Cardiac fibroblast (primary cell): ENCODE data around the gene UPF2.

Source experiments
- DNase-seq, 2 donors: peaks; one replicate each; pipeline versions ENCODE4 v3.0.0 to v3.0.0-alpha.2; 2010; ENCODE audit warnings: low read depth in 2 of 2
- H3K4me3 ChIP-seq, 2 donors: replicated peaks in 1 of 2; 1 replicate in 1 of 2; 2 replicates in 1 of 2; pipeline ENCODE4 v1.5.1; 2011; ENCODE audit warnings: low read depth in 2 of 2, low read length in 2 of 2, mild to moderate bottlenecking in 2 of 2, moderate library complexity in 1 of 2
- TF ChIP-seq, protein P1 (sequence below): IDR thresholded peaks from one replicate; pipeline ENCODE4 v1.5.1; 2011; ENCODE audit warnings: low read depth, mild to moderate bottlenecking, low read length, inconsistent platforms

Gene UPF2

DNA sequence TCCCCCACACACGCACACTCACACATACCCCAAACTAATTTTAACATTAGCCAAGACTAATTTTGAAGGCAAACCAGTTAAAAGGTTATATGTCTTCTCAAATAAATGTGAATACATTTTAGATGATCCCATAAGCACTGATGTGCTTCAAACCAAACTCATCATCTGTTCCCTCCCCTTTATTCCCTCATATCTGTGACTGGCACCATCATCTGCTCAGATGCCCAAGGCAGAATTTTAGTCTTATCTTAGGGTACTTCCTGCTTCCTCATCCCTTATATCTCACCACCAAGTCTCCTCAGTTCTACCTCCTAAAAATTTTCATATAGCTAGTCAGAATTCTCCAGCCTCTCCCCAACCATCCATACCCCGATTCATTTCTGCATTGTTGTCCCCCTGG lies 80.4 kb downstream of the UPF2 start:
- TF ChIP-seq, protein P1, sequence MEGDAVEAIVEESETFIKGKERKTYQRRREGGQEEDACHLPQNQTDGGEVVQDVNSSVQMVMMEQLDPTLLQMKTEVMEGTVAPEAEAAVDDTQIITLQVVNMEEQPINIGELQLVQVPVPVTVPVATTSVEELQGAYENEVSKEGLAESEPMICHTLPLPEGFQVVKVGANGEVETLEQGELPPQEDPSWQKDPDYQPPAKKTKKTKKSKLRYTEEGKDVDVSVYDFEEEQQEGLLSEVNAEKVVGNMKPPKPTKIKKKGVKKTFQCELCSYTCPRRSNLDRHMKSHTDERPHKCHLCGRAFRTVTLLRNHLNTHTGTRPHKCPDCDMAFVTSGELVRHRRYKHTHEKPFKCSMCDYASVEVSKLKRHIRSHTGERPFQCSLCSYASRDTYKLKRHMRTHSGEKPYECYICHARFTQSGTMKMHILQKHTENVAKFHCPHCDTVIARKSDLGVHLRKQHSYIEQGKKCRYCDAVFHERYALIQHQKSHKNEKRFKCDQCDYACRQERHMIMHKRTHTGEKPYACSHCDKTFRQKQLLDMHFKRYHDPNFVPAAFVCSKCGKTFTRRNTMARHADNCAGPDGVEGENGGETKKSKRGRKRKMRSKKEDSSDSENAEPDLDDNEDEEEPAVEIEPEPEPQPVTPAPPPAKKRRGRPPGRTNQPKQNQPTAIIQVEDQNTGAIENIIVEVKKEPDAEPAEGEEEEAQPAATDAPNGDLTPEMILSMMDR = no peak
- H3K4me3 ChIP-seq = no peak overlapping the region
- no peak for DNase-seq

DNA sequence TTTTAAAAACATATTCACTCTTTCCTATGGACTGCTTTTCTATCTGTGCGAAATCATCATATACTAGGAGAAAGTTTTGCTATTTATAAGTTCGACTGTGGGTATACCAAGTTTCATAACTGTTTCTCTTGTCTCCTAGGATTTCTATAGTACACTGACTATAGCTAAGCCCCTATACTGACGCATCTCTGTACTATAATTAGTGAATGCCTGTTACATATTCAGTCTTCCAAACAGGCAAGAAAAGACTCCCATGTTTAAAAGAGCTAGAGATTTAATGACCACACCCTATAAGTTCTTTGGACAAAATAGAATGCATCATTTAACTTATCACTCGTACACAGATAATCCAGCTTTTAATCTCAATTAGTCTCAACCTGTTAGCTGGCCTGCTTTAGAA lies 80.8 kb downstream of the UPF2 start:
- H3K4me3 ChIP-seq = no peak overlapping the region
- TF ChIP-seq, protein P1 = no peak
- DNase-seq = no peak

DNA sequence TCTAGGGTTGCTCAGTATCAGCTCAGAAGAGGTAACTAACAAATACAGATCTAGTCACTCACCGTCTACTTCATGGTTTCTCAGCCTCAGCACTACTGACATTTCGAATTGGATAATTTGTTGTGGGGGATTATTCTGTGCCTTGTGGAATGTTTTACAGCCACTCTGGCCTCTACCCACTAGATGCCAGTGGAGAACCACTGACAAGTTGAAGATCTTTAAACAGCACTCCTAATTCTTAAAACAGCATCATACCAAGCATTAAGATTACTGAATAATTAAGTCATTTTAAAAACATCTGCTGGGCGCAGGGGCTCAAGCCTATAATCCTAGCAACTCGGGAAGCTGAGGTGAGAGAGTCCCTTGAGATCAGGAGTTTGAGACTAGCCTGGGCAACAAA lies 82.6 kb downstream of the UPF2 start:
- no peak for DNase-seq
- no peak overlapping the region for H3K4me3 ChIP-seq
- TF ChIP-seq, protein P1 = no peak

DNA sequence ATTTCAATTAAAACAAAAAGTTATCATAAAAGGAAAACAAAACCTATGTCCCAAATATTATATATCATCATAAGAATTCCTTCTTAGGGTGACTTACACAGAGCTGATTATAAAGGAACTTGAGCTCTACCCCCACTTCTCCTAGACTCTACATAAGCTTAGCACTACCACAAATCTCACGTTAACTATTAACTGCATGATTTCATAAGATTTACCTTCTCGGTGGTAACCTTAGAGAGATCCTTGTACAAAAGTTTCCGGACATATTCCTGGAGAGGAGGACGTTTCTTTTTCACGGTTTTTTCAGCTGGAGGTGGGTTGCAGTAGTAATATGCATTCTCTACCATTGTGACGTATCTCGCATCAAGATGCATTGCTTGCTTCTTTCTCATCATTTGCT lies 83.7 kb downstream of the UPF2 start:
- TF ChIP-seq, protein P1 = no peak
- no peak for DNase-seq
- H3K4me3 ChIP-seq = no peak overlapping the region

DNA sequence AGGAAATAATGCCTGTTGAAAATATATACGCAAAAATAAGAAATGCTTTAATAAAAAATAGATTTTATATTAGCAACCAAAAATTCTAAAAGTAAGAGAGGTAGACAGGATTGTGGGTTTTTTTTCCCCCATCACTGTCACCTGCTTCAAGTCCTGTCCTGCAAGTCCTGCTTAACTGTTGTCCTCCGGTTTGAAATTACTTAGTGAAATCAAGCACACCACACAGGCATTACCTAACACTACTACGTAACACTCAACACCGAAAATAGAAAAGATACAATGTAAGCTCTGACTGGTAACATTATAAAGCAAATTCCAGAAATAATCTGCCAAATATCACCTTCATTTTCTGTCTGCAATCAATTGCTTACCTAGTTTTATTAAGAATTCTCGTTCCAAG lies 90.9 kb downstream of the UPF2 start:
- no peak for DNase-seq
- no peak overlapping the region for H3K4me3 ChIP-seq
- TF ChIP-seq, protein P1 = no peak

DNA sequence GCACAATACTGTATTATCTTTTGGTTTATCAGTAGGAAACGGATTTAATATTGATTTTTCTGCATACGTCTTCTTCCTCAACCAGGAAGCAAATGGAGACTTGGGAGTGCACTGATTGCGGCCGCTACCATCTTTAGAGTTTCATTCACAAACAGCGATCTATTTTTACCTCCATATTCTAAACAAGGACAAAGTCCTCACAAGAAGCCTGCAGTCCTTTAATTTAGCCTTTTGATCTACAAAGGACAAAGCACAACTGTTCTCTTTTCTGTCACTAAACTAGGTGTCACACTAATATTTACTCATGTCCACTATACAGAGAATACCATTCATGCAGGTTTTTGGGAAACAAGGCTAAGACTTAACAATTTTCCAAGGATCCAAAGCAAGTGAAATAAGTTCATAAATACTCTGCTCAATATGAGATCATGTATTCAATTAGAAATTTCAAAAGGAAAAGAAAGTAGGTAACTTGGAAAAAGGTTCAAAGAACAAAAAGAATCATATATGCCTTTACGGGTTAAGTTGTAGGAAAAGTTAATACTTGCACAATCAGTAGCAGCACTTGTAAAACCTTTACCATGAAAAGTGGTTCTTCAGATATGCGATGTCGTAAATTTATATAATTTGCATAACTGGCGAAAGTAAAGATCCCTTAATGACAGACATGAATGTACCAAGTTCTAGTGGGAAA lies 92.1 kb downstream of the UPF2 start:
- TF ChIP-seq, protein P1 = no peak
- no peak overlapping the region for H3K4me3 ChIP-seq
- DNase-seq = no peak

DNA sequence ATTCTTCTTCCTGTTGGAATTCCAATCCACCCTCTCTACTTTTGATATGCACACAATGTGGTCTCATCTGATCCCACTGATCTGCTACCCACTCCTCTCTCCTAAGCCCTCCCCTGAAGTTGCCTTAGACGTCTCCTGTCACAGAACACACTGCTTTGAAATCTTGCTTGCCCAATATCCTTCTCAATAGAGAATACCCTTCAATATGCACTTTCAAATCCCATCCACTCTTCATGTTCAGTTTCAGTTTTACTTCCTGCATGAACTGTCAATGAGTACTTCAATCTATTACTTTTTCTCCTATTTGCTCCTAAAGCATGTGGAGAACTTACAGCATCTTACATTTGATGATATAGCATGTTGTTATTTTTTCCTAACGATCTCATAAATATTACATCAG lies 93.5 kb downstream of the UPF2 start:
- no peak overlapping the region for H3K4me3 ChIP-seq
- TF ChIP-seq, protein P1 = no peak
- no peak for DNase-seq
